SJCRH30 (cell line): ENCODE measurements around the gene ADISSP. TPM values are rescaled to one million over a fixed set of nuclear protein-coding genes. Genes with fewer than 3 reads are reported as not detected.
A peak's percentile ranks its signal among the peaks of the same experiment; 100 is the strongest.

Source experiments
- DNase-seq, 2 experiments: peaks; one replicate each; pipeline ENCODE4 v3.0.0-alpha.2; 2015 to 2020
- H3K27ac ChIP-seq: fragments of 250-450 bp; sonication (Bioruptor Pico); 2 replicates; pipeline ENCODE4 v1.5.1; 2020; ENCODE audit warnings: mild to moderate bottlenecking, moderate library complexity
- H3K27me3 ChIP-seq: fragments of 250-450 bp; sonication (Bioruptor Pico); 2 replicates; pipeline ENCODE4 v1.5.1; 2020; ENCODE audit warnings: mild to moderate bottlenecking, moderate library complexity
- H3K36me3 ChIP-seq: fragments of 250-450 bp; sonication (Bioruptor Pico); 2 replicates; pipeline ENCODE4 v1.5.1; 2020; ENCODE audit warnings: mild to moderate bottlenecking, moderate library complexity
- H3K4me1 ChIP-seq: fragments of 250-450 bp; sonication (Bioruptor Pico); 2 replicates; pipeline ENCODE4 v1.5.1; 2020; ENCODE audit warnings: mild to moderate bottlenecking, moderate library complexity
- H3K4me3 ChIP-seq: fragments of 250-450 bp; sonication (Bioruptor Pico); 2 replicates; pipeline ENCODE4 v1.5.1; 2020; ENCODE audit warnings: mild to moderate bottlenecking, moderate library complexity
- H3K9me3 ChIP-seq: fragments of 250-450 bp; sonication (Bioruptor Pico); replicated peaks from 2 replicates; pipeline ENCODE4 v1.5.1; 2020; ENCODE audit warnings: mild to moderate bottlenecking, moderate library complexity
- total RNA-seq: library from RNA; depleted of rRNA; stranded (reverse); fragments of >200 nt; shearing (Covaris generic); gene quantifications from 2 replicates; pipeline ENCODE4 v1.2.3, GENCODE V29; 2014

ADISSP gene
- total RNA-seq, 1 experiment from 2014 or later, result 44.9 TPM

DNA sequence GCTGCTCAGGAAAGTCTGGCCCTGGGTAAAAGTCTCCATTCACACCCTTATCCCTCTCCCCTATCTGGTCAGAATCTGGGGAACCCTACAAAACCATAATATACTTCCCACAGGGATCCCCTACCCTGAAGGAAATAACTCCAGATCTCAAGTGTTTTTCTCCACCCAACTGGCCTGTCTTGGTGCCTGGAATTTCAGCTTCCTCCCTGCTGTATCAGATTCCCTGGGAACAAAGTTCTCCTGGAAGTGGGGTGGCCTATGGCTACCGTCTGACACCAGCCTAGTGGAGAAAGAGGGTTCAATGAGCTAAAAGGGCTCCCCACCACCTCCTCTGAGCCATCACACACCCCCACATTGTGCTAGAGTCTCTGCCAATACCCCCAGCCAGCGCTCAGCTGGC is 20.1 kb downstream of the ADISSP start:
- H3K27me3 ChIP-seq, result no peaks in the 10 kb centered on the region
- no peak overlapping the region for H3K27ac ChIP-seq
- DNase-seq, result no peak
- no peaks in the 10 kb centered on the region for H3K36me3 ChIP-seq
- H3K4me3 ChIP-seq, result no peak overlapping the region
- H3K4me1 ChIP-seq, result no peaks in the 10 kb centered on the region
- no peaks in the 10 kb centered on the region for H3K9me3 ChIP-seq

DNA sequence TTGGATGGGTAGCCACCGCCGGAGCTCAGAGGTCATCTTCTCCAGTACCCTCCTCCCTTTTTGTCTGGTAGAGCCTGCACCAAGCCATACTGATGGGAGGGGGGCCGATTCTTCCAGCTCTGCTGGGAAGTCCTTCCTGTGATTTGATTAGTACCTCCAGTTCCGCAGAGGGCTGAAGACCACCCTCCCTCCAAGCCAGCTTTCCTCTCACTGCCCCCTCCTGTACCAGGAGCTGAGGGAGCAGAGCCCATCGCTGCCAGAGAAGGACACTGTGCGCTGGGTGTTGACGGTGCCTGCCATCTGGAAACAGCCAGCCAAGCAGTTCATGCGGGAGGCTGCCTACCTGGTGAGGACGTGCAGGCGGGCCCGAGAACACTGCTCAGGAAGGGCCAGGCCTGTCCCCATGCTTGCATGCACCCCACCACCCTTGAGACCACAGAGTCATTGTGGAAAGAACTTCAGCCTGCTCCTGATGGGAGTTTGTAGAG is 21.8 kb downstream of the ADISSP start:
- no peaks in the 10 kb centered on the region for H3K4me1 ChIP-seq
- H3K9me3 ChIP-seq, result no peaks in the 10 kb centered on the region
- no peaks in the 10 kb centered on the region for H3K27me3 ChIP-seq
- H3K27ac ChIP-seq, result no peak overlapping the region
- no peak for DNase-seq
- H3K4me3 ChIP-seq, result no peak overlapping the region
- no peaks in the 10 kb centered on the region for H3K36me3 ChIP-seq

DNA sequence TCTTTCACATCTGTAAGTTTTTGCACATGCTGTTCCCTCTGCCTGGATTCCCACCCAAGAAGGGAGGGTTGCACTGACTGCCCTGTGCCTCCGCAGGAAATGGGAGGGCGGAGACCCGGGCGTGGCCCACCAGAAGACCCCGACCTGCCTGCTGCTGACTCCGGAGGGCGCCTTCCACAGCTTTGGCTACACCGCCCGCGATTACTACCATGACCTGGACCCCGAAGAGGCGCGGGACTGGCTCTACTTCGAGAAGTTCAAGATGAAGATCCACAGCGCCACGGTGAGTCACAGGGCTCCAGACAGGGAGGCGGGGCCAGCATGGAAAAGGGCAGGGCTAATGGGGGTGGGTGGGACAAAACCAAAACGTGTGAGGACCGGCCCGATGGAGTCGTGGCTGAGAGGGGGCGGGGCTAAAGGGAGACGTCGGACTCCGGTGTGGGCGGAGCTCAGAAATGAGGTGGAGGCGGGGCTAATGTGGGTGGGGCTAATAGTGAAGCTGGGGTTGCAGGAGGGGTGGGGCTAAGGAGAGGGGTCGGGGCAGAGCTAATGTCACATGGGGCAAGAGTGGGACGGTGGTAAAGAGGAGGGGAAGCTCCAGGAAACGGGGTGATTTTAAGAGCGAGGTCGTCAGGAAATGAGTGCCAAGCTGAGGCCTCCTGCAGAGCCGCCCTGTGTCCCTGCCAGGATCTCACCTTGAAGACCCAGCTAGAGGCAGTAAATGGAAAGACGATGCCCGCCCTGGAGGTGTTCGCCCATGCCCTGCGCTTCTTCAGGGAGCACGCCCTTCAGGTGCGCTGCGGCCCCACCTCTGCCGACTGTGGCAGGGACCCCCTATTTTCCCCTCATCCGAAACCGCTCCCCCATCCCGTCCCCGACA is 22.5 kb downstream of the ADISSP start:
- H3K36me3 ChIP-seq, result no peaks in the 10 kb centered on the region
- no peak overlapping the region for H3K4me3 ChIP-seq
- H3K9me3 ChIP-seq, result no peaks in the 10 kb centered on the region
- DNase-seq, result peak; percentile 20 to 27
- H3K4me1 ChIP-seq, result no peaks in the 10 kb centered on the region
- H3K27ac ChIP-seq, result no peak overlapping the region
- no peaks in the 10 kb centered on the region for H3K27me3 ChIP-seq

DNA sequence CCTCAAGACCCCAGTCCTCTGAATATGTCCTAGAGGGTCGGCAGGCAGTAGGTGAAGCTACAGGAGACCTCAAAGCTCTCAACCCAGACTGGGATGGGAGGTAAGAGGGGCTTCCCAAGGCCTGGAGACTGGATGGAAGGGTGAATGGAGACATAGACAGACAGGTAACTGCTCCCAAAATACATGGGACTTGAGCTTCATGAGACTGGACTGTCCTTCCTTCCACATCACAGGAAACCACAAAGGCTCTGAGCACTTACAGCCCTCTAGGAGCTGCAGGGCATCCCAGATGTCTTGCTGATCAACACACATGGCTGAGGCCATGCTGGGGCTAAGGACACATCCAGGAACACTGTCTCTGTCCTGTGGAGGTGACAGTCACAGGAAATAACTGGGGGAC is 23.5 kb downstream of the ADISSP start:
- no peaks in the 10 kb centered on the region for H3K4me1 ChIP-seq
- H3K36me3 ChIP-seq, result no peaks in the 10 kb centered on the region
- no peaks in the 10 kb centered on the region for H3K9me3 ChIP-seq
- DNase-seq, result no peak
- H3K27ac ChIP-seq, result no peak overlapping the region
- no peak overlapping the region for H3K4me3 ChIP-seq
- H3K27me3 ChIP-seq, result no peaks in the 10 kb centered on the region

DNA sequence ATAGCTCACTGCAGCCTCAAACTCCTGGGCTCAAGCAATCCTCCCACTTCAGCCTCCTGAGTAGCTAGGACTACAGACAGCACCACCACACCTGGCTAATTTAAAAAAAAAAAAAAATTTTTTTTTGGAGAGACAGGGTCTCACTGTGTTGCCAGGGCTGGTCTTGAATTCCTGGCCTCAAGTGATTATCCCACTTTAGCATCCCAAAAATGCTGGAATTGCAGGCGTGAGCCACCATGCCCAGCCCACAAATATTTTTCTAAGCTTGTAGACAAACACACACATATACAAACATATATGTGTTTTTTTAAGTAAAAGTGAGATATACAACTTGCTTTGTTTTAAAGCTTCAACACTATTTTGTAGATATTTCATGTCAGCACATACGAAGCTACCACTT is 24.3 kb downstream of the ADISSP start:
- DNase-seq, result no peak
- H3K36me3 ChIP-seq, result no peaks in the 10 kb centered on the region

DNA sequence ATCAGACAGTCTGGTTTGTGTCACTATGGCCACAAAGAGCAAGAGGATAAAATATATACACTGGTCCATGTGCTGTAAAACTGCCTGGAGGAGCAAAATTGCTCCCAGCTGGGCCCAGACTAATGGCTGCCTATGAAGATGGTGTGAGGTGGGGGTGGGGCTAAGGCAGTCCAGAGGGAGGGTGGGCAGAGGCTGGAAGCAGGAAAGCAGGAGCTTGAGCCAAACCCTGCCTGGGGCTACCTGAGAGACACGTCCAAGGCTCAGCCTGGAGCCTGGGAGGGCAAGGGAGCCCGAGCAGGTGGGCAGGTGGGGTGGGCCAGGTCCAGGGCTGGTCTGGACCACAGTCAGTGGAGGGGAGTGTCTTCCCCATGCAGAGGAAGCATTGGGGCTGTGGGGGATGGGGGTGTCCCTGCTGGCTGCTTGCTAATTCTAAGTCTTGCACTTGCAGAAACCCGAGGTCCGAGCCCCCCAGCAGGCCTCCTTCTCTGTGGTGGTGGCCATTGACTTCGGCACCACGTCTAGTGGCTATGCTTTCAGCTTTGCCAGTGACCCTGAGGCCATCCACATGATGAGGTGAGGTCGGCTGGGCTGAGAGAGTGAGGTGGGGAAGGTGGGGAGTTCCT is 25.6 kb downstream of the ADISSP start:
- no peak overlapping the region for H3K27ac ChIP-seq
- no peak for DNase-seq
- no peaks in the 10 kb centered on the region for H3K4me1 ChIP-seq
- H3K27me3 ChIP-seq, result no peaks in the 10 kb centered on the region
- H3K9me3 ChIP-seq, result no peaks in the 10 kb centered on the region
- no peaks in the 10 kb centered on the region for H3K36me3 ChIP-seq
- no peak overlapping the region for H3K4me3 ChIP-seq

More for the DNA sequence above, 24.3 kb downstream of the ADISSP start:
- H3K27ac ChIP-seq, result no peak overlapping the region
- H3K4me1 ChIP-seq, result no peaks in the 10 kb centered on the region
- H3K27me3 ChIP-seq, result no peaks in the 10 kb centered on the region
- no peaks in the 10 kb centered on the region for H3K9me3 ChIP-seq
- no peak overlapping the region for H3K4me3 ChIP-seq

DNA sequence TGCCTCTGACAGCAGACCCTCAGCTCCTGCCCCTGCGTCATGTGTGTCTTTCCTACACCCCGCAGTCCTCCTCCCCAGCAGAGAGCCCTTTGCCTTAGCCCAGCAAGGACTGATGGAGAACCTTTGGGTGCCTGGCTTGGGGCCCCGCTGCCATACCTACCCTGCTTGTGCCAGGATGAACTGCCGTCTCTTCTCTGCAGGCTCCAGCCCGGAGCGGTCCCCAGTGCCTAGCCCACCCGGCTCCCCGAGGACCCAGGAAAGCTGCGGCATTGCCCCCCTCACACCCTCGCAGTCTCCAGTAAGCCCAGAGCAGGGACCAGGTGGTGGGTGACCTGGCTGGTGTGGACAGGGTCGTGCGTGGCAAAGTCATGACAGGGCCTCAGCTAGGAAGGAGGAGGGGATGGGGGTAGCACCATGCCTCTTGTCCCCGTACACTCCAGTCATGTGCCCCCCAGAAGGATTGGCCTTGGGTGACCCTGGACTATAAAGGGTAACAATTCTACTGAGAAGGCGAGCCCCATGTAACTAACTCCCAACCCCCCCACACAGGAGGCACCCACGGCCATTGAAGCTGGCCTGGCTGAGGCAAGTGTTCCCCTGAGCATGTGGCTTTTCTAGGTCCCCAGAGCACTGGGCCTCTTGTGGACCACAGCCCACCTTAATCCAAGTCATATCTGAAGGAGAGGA is 26.8 kb downstream of the ADISSP start:
- Histone ChIP-seq H3K9me3 (no peaks in the 10 kb centered on the region), H3K4me3 (no peak overlapping the region), H3K4me1 (no peaks in the 10 kb centered on the region), H3K27ac (no peak overlapping the region), H3K27me3 (no peaks in the 10 kb centered on the region), H3K36me3 (no peaks in the 10 kb centered on the region)
- DNase-seq, result no peak

DNA sequence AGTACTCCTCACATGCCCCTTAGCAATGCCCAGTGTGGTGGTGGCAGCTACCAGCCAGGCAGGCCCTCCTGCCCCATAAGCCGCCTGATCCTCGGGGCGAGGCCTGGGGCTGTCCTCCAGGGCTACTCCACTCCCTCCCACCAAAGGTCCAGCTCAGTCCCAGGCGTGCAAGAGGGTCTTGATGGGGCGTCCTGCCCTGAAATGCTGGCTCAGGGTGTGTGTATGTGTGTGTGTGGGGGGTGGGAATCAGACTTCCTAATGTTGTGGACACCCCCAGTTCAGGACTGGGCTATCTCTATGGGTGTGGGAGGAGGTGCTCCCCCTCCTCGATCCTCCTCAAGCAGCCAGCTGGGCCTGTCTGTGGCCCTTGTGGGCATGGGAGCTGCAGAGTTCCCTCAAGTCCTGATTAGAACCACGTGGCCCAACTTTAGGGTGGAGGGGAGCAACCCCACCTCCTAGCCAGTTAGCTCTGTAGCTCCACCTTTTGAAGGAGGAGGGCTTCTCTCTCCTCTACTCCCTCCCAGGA is 27.6 kb downstream of the ADISSP start:
- Histone ChIP-seq H3K4me1 (no peaks in the 10 kb centered on the region), H3K4me3 (no peak overlapping the region), H3K27me3 (no peaks in the 10 kb centered on the region), H3K27ac (no peak overlapping the region), H3K36me3 (no peaks in the 10 kb centered on the region), H3K9me3 (no peaks in the 10 kb centered on the region)
- no peak for DNase-seq

DNA sequence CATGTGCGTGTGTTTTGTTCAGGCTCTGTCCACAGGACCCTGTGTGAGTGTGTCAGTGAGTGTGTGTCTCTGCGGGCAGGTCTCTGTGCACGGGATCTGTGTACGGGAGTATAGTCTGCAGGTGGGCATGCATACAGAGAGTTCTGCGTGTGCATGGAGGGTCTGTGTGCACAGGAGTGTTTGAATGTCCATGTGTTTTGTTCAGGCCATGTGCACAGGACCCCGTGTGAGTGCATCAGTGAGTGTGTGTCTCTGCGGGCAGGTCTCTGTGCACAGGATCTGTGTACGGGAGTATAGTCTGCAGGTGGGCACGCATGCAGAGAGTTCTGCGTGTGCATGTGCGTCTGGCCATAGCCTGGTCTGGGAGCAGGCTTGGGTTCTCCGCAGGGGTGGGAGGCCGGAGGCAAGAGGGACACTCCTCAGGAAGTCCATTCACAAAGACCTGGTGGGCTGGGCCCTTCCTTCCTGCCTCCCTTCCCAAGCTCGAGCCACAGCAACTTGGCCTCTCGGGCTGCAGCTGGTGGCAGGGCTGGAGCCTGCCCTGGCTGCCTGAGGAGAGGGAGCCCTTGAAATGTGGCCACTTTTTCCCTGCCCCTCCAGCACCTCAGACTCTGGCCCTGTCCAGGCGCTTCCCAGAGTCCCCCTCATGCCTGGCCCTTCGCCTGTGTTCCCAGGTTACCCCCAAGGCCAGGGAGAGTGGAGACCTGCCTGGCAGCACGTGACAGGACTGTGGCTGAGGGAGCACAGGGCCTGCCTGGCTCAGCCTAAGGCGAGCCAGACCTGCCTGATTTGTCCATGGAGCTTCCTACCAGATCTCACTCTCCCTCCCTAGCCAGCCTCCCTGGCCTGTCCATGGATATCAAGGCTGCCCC is 28.3 kb downstream of the ADISSP start:
- Histone ChIP-seq H3K27ac (no peak overlapping the region), H3K4me1 (no peaks in the 10 kb centered on the region), H3K36me3 (no peaks in the 10 kb centered on the region), H3K9me3 (no peaks in the 10 kb centered on the region), H3K4me3 (no peak overlapping the region), H3K27me3 (no peaks in the 10 kb centered on the region)
- DNase-seq, result no peak

DNA sequence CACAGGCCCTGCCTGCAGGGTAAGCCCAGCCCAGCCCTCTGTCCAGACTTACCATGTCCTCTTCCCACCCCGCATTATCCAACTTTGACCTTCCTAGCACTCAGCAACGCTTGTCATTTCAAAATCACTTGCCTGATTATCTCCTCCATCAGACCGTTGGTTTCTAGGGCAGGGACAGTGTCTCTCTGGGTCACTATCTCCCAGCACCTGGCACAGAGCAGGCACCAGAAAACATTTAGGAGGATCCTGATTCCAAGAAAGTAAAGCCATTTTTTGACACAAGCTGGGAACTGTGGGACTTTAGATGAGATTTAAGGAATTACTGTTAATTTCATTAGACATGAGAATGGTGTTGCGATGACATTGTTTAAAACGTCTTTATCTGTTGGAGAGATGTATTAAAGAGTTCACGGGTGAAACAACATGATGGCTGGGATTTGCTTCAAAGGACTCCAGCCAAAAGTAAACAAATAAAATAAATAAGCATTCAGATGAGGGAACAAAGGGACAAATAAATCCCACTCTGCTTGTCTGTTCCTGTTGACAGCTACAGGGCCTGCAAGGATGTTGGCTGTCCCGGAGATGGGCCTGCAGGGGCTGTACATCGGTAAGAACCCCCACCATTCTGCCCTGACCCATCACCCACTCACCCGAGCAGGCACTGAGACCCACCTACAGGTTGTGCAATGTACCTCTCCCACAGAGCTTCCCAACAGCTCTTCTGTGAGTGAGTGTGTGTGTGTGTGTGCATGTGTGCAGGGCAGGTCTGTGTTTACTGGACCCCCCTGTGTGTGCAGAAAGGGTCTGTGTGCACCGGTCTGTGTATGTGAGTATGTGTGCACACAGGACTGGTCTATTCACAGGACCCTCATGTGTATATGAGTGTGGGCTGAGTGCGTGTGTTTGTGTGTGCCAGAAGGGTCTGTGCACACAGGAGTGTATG is 29.2 kb downstream of the ADISSP start:
- no peaks in the 10 kb centered on the region for H3K9me3 ChIP-seq
- no peak for DNase-seq
- H3K27ac ChIP-seq, result no peak overlapping the region
- no peaks in the 10 kb centered on the region for H3K4me1 ChIP-seq
- no peaks in the 10 kb centered on the region for H3K36me3 ChIP-seq
- H3K27me3 ChIP-seq, result no peaks in the 10 kb centered on the region
- no peak overlapping the region for H3K4me3 ChIP-seq

DNA sequence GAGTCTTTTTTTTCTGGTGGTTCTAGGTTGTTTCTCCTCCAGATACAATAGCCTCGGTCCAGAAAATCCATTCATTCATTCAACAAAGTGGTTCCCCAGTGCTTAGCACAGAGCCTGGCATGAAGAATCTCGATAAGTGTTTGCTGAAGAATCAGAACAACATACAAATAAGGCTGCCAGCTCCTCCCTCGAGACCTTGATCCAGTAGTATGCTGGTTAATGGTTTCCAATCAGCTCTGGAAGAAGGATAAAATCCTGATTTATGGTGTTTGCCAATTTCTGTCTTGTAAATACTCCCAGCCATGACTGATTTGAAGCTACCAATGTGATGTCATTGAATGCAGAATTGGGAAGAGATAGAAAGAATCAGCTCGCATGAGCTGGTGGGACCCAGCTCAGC is 31.8 kb downstream of the ADISSP start:
- DNase-seq, result no peak
- H3K4me3 ChIP-seq, result no peak overlapping the region
- H3K36me3 ChIP-seq, result no peaks in the 10 kb centered on the region
- H3K27me3 ChIP-seq, result no peaks in the 10 kb centered on the region
- no peaks in the 10 kb centered on the region for H3K4me1 ChIP-seq
- no peak overlapping the region for H3K27ac ChIP-seq
- no peaks in the 10 kb centered on the region for H3K9me3 ChIP-seq

DNA sequence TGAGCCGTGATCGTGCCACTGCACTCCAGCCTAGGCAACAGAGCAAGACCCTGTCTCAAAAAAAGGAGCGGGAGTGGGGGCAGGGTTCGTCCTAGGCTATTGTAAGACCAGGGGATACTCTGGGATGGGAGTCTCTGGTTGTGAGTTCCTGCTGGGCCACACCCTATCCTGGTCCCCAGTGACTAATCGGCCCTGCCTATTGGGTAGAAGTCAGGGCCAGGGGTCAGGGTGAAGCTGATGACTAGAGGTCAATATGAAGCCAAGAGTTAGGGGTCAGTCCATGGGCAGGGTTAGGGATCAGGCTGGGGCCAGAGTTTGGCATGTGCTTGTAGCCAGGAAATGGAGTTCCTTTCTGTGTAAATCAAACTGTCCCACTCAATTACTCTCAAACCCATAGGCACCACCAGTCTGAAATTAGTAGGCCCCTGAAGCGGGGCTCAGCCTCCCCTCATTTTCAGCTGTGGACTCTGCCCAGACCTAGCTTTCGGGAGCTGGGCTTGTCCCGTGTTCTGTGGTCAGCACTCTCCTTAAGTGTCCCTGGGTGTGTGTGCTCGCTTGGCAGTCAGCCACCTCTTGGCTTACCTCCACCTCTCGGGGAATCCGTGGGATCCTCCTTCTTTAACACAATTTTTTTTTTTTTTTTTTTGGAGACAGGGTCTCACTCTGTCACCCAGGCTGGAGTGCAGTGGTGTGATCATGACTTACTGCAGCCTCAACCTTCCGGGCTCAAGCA is 33.3 kb downstream of the ADISSP start:
- Histone ChIP-seq H3K4me3 (no peak overlapping the region), H3K27ac (no peak overlapping the region), H3K36me3 (no peaks in the 10 kb centered on the region), H3K9me3 (no peaks in the 10 kb centered on the region), H3K4me1 (no peaks in the 10 kb centered on the region), H3K27me3 (no peaks in the 10 kb centered on the region)
- no peak for DNase-seq
